Muscle of leg (tissue), 11 donors: ENCODE measurements around the gene DOCK6. TPM values are rescaled to one million over a fixed set of nuclear protein-coding genes. Genes with fewer than 3 reads are reported as not detected.

Source experiments
- DNase-seq: peaks from one replicate; pipeline ENCODE4 v3.0.0; 2013
- H3K27ac ChIP-seq: one replicate; pipeline ENCODE4 v1.5.1; 2013; ENCODE audit warnings: mild to moderate bottlenecking, low read length, control low read depth
- H3K27me3 ChIP-seq: one replicate; pipeline ENCODE4 v1.6.1; 2013; ENCODE audit warnings: low read length; ENCODE audit not compliant: control insufficient read depth, insufficient read depth
- H3K36me3 ChIP-seq: one replicate; pipeline ENCODE4 v1.6.1; 2013; ENCODE audit warnings: low read length; ENCODE audit not compliant: control insufficient read depth, insufficient read depth
- H3K4me1 ChIP-seq: one replicate; pipeline ENCODE4 v1.6.1; 2013; ENCODE audit warnings: low read length; ENCODE audit not compliant: control insufficient read depth, insufficient read depth
- H3K4me3 ChIP-seq: one replicate; pipeline ENCODE4 v1.5.1; 2013; ENCODE audit warnings: low read length, control low read depth
- H3K9me3 ChIP-seq: replicated peaks from 2 replicates; pipeline ENCODE4 v1.6.1; 2013; ENCODE audit warnings: low read depth, low read length; ENCODE audit not compliant: control insufficient read depth
- WGBS: methylation state at CpG from one replicate; pipeline ENCODE4 v1.1.5; 2013; ENCODE audit warnings: missing lambda C conversion rate; ENCODE audit not compliant: insufficient coverage; 5-methylcytosine and 5-hydroxymethylcytosine counted together
- polyA plus RNA-seq, 8 donors: library from polyadenylated mRNA; unstranded; fragments of 120-200 nt; gene quantifications; one replicate each; pipeline versions ENCODE4 v1.2.1 to v1.2.3, GENCODE V29; 2013; ENCODE audit warnings: inconsistent platforms in 1 of 8, low replicate concordance in 1 of 8; ENCODE audit not compliant: insufficient read length in 8 of 8, insufficient read depth in 1 of 8
- total RNA-seq: library from RNA; stranded (reverse); fragments of 120-200 nt; gene quantifications from one replicate; pipeline ENCODE4 v1.2.4, GENCODE V29; 2013

DOCK6 gene
- total and polyA plus RNA-seq, 9 donors, result 23.7 to 53.7 (median 41.7) TPM

- no peak for DNase-seq
- Histone ChIP-seq H3K36me3 (no peaks in the 10 kb centered on the region), H3K27me3 (no peaks in the 10 kb centered on the region), H3K4me3 (no peak overlapping the region), H3K4me1 (peaks cover 6% of the 10 kb centered on the region), H3K9me3 (no peaks in the 10 kb centered on the region), H3K27ac (peak overlapping the region; percentile 17)
- WGBS, result 57% methylated on average over 1 of the region's 5 CpGs
Observed at GRCh38 chr19:11279505-11280236, 17.3 kb upstream of the DOCK6 start.

- DNase-seq, result no peak
- H3K36me3 ChIP-seq, result no peaks in the 10 kb centered on the region
- WGBS, result 100% methylated on average over 1 of the region's 6 CpGs
- no peaks in the 10 kb centered on the region for H3K27me3 ChIP-seq
- H3K4me3 ChIP-seq, result no peak overlapping the region
- peaks cover 3% of the 10 kb centered on the region for H3K4me1 ChIP-seq
- no peaks in the 10 kb centered on the region for H3K9me3 ChIP-seq
- no peak overlapping the region for H3K27ac ChIP-seq
Observed at GRCh38 chr19:11278670-11279069, 16.3 kb upstream of the DOCK6 start.

- Histone ChIP-seq H3K27me3 (no peaks in the 10 kb centered on the region), H3K9me3 (no peaks in the 10 kb centered on the region), H3K36me3 (no peaks in the 10 kb centered on the region), H3K27ac (no peak overlapping the region), H3K4me3 (no peak overlapping the region), H3K4me1 (no peaks in the 10 kb centered on the region)
- DNase-seq, result no peak
- WGBS, result 100% methylated on average over 2 of the region's 4 CpGs
Observed at GRCh38 chr19:11274533-11275086, 12.3 kb upstream of the DOCK6 start.

GRCh38 chr19:11273989-11274388, 11.7 kb upstream of the DOCK6 start:
- DNase-seq, result no peak
- Histone ChIP-seq H3K27ac (no peak overlapping the region), H3K4me1 (peaks cover 5% of the 10 kb centered on the region), H3K27me3 (no peaks in the 10 kb centered on the region), H3K4me3 (no peak overlapping the region), H3K9me3 (no peaks in the 10 kb centered on the region), H3K36me3 (no peaks in the 10 kb centered on the region)
- 96% methylated on average over 2 of the region's 5 CpGs for WGBS

- Histone ChIP-seq H3K4me1 (peaks cover 11% of the 10 kb centered on the region), H3K27ac (no peak overlapping the region), H3K27me3 (no peaks in the 10 kb centered on the region), H3K36me3 (no peaks in the 10 kb centered on the region), H3K9me3 (no peaks in the 10 kb centered on the region), H3K4me3 (no peak overlapping the region)
- WGBS, result no CpG with 5 or more reads among the region's 2 CpGs
- no peak for DNase-seq
Observed at GRCh38 chr19:11273296-11273695, 11.0 kb upstream of the DOCK6 start.

- Histone ChIP-seq H3K4me3 (no peak overlapping the region), H3K36me3 (no peaks in the 10 kb centered on the region), H3K4me1 (peaks cover 24% of the 10 kb centered on the region), H3K9me3 (no peaks in the 10 kb centered on the region), H3K27ac (peak overlapping the region; percentile 50), H3K27me3 (no peaks in the 10 kb centered on the region)
- WGBS, result 40% methylated on average over 2 of the region's 7 CpGs
- DNase-seq, result no peak
Observed at GRCh38 chr19:11269408-11269807, 7.1 kb upstream of the DOCK6 start.

GRCh38 chr19:11268783-11269267, 6.5 kb upstream of the DOCK6 start:
- peak; percentile 89 for DNase-seq
- Histone ChIP-seq H3K36me3 (no peaks in the 10 kb centered on the region), H3K4me3 (no peak overlapping the region), H3K9me3 (no peaks in the 10 kb centered on the region), H3K27ac (peak overlapping the region; percentile 50), H3K27me3 (no peaks in the 10 kb centered on the region), H3K4me1 (peaks cover 27% of the 10 kb centered on the region)
- WGBS, result 27% methylated on average over 5 of the region's 10 CpGs

- H3K27ac ChIP-seq, result peak overlapping the region; percentile 29
- no peak overlapping the region for H3K4me3 ChIP-seq
- H3K4me1 ChIP-seq, result peaks cover 30% of the 10 kb centered on the region
- no peaks in the 10 kb centered on the region for H3K27me3 ChIP-seq
- no peaks in the 10 kb centered on the region for H3K9me3 ChIP-seq
- DNase-seq, result no peak
- no peaks in the 10 kb centered on the region for H3K36me3 ChIP-seq
- WGBS, result 92% methylated on average over 5 of the region's 10 CpGs
Observed at GRCh38 chr19:11267316-11268085, 5.2 kb upstream of the DOCK6 start.

- peak overlapping the region; percentile 76 for H3K27ac ChIP-seq
- 58% methylated on average over 11 of the region's 11 CpGs for WGBS
- no peak for DNase-seq
- H3K36me3 ChIP-seq, result no peaks in the 10 kb centered on the region
- no peaks in the 10 kb centered on the region for H3K9me3 ChIP-seq
- no peaks in the 10 kb centered on the region for H3K27me3 ChIP-seq
- no peak overlapping the region for H3K4me3 ChIP-seq
- H3K4me1 ChIP-seq, result peaks cover 31% of the 10 kb centered on the region
Observed at GRCh38 chr19:11265785-11266236, 3.5 kb upstream of the DOCK6 start.

- Histone ChIP-seq H3K9me3 (no peaks in the 10 kb centered on the region), H3K27me3 (no peaks in the 10 kb centered on the region), H3K36me3 (no peaks in the 10 kb centered on the region), H3K27ac (peak overlapping the region; percentile 76), H3K4me1 (peaks cover 31% of the 10 kb centered on the region), H3K4me3 (no peak overlapping the region)
- DNase-seq, result no peak
- 81% methylated on average over 6 of the region's 6 CpGs for WGBS
Observed at GRCh38 chr19:11265177-11265784, 3.0 kb upstream of the DOCK6 start.
